SU-DHL-6 (cell line): Measurements from ENCODE around the gene PLEKHM2.

Experiments
- H2AFZ ChIP-seq: fragments of 200-600 bp; sonication (generic); 2 replicates; pipeline ENCODE4 v1.6.1; 2014; ENCODE audit warnings: low read depth, mild to moderate bottlenecking, moderate library complexity, mixed read lengths, antibody characterized with exemption, low read length; ENCODE audit not compliant: severe bottlenecking
- H3F3A ChIP-seq: fragments of 200-600 bp; shearing (Covaris generic); 2 replicates; pipeline ENCODE4 v1.6.0; 2016; ENCODE audit warnings: antibody characterized with exemption, mild to moderate bottlenecking; ENCODE audit not compliant: insufficient read depth
- H3K27ac ChIP-seq: fragments of 200-600 bp; sonication (generic); 2 replicates; pipeline ENCODE4 v1.5.1; 2016; ENCODE audit warnings: low read depth, mild to moderate bottlenecking, low read length, moderate library complexity, mixed read lengths
- H3K27me3 ChIP-seq: fragments of 200-600 bp; sonication (generic), shearing (Covaris generic); 2 replicates; pipeline ENCODE4 v1.6.0; 2014; ENCODE audit warnings: mild to moderate bottlenecking, low read length
- H3K36me3 ChIP-seq: fragments of 200-600 bp; sonication (generic); 2 replicates; pipeline ENCODE4 v1.6.1; 2014; ENCODE audit warnings: mild to moderate bottlenecking, low read length, mixed read lengths
- H3K4me2 ChIP-seq: fragments of 300-600, 200-600 bp; shearing (Covaris generic), sonication (generic); 2 replicates; pipeline ENCODE4 v1.6.0; 2014; ENCODE audit warnings: low read length, low read depth, mild to moderate bottlenecking; ENCODE audit not compliant: poor library complexity, severe bottlenecking
- H3K4me3 ChIP-seq: fragments of 200-600 bp; sonication (generic); 2 replicates; pipeline ENCODE4 v1.5.1; 2014; ENCODE audit warnings: antibody characterized with exemption, low read length, mild to moderate bottlenecking, mixed read lengths; ENCODE audit not compliant: insufficient read depth, poor library complexity, severe bottlenecking
- H3K79me2 ChIP-seq: fragments of 200-600 bp; sonication (generic); 2 replicates; pipeline ENCODE4 v1.6.1; 2014; ENCODE audit warnings: mild to moderate bottlenecking, low read length, moderate library complexity; ENCODE audit not compliant: insufficient read depth
- H3K9ac ChIP-seq: fragments of 200-600 bp; sonication (generic); 2 replicates; pipeline ENCODE4 v1.7.0; 2014; ENCODE audit warnings: mild to moderate bottlenecking, low read length
- H3K9me2 ChIP-seq: fragments of 200-600 bp; sonication (generic); replicated peaks from 2 replicates; pipeline ENCODE4 v1.6.1; 2014; ENCODE audit warnings: low read length; ENCODE audit not compliant: insufficient read depth
- H3K9me3 ChIP-seq: fragments of 200-600 bp; sonication (generic); 2 replicates; pipeline ENCODE4 v1.6.1; 2014; ENCODE audit warnings: low read length, mixed read lengths; ENCODE audit not compliant: insufficient read depth
- H4K20me1 ChIP-seq: fragments of 200-600 bp; sonication (generic); 2 replicates; pipeline ENCODE4 v1.6.1; 2014; ENCODE audit warnings: low read depth, mild to moderate bottlenecking, antibody characterized with exemption, low read length, moderate library complexity, mixed read lengths
- EZH2phosphoT487 ChIP-seq: fragments of 200-600 bp; sonication (generic), shearing (Covaris generic); conservative IDR thresholded peaks from 2 replicates; pipeline ENCODE4 v1.6.1; 2018; ENCODE audit warnings: mild to moderate bottlenecking, antibody characterized with exemption, low read length, moderate library complexity, mixed read lengths
- TF ChIP-seq, protein P1 (sequence below): fragments of 200-600 bp; sonication (generic); IDR thresholded peaks from one replicate; pipeline ENCODE4 v1.5.1; 2017; ENCODE audit warnings: antibody characterized with exemption, mild to moderate bottlenecking, low read length, moderate library complexity; ENCODE audit not compliant: insufficient read depth, poor library complexity, severe bottlenecking

The PLEKHM2 gene

DNA sequence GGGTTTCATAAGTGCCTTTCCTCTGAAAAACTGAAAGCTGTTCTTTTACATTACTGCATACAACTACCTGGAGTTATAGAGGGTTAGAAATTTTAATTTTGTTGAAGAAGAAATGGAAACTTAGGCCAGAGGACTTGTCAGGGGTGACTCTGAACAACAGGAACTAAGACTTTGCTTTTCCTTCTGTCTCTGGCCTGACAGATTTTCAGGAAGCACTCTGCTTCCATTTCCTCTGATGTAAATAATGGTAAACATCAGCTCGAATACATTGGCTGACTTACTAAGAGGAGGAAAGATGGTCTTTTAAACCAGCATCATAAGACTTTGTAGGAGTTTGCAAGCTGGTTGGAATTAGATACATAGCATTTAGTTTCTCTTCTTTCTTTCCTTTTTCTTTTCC, 27.1 kb upstream of the PLEKHM2 start:
- H3K4me3 ChIP-seq, result no peak overlapping the region
- no peak overlapping the region for H3K27ac ChIP-seq
- H3F3A ChIP-seq, result no peaks in the 10 kb centered on the region
- TF ChIP-seq EZH2phosphoT487, result no peak
- TF ChIP-seq, protein P1, sequence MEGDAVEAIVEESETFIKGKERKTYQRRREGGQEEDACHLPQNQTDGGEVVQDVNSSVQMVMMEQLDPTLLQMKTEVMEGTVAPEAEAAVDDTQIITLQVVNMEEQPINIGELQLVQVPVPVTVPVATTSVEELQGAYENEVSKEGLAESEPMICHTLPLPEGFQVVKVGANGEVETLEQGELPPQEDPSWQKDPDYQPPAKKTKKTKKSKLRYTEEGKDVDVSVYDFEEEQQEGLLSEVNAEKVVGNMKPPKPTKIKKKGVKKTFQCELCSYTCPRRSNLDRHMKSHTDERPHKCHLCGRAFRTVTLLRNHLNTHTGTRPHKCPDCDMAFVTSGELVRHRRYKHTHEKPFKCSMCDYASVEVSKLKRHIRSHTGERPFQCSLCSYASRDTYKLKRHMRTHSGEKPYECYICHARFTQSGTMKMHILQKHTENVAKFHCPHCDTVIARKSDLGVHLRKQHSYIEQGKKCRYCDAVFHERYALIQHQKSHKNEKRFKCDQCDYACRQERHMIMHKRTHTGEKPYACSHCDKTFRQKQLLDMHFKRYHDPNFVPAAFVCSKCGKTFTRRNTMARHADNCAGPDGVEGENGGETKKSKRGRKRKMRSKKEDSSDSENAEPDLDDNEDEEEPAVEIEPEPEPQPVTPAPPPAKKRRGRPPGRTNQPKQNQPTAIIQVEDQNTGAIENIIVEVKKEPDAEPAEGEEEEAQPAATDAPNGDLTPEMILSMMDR, result no peak
- no peak overlapping the region for H3K9ac ChIP-seq
- no peaks in the 10 kb centered on the region for H3K27me3 ChIP-seq
- no peaks in the 10 kb centered on the region for H3K9me2 ChIP-seq
- no peak overlapping the region for H3K4me2 ChIP-seq
- H4K20me1 ChIP-seq, result no peaks in the 10 kb centered on the region
- H3K79me2 ChIP-seq, result no peaks in the 10 kb centered on the region; the same call in 1 of the 2 replicates
- no peak overlapping the region for H2AFZ ChIP-seq
- peaks cover 57% of the 10 kb centered on the region for H3K36me3 ChIP-seq
- H3K9me3 ChIP-seq, result no peaks in the 10 kb centered on the region

DNA sequence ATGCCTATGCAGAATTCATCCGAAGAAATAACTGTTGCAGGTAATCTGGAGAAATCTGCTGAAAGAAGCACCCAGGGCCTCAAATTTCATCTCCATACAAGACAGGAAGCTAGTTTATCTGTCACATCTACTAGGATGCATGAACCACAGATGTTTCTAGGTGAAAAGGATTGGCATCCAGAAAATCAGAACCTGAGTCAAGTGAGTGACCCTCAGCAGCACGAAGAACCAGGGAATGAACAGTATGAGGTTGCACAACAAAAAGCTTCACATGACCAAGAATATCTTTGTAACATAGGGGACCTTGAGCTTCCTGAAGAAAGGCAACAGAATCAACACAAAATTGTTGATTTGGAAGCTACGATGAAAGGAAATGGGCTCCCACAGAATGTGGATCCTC, 24.0 kb upstream of the PLEKHM2 start:
- Histone ChIP-seq H3K36me3 (peaks cover 49% of the 10 kb centered on the region), H3K4me2 (no peak overlapping the region), H3F3A (no peaks in the 10 kb centered on the region), H3K4me3 (no peak overlapping the region), H3K27me3 (no peaks in the 10 kb centered on the region), H3K9ac (no peak overlapping the region), H3K9me2 (no peaks in the 10 kb centered on the region), H4K20me1 (no peaks in the 10 kb centered on the region), H3K27ac (no peak overlapping the region), H2AFZ (no peak overlapping the region), H3K79me2 (no peaks in the 10 kb centered on the region; the same call in 1 of the 2 replicates), H3K9me3 (no peaks in the 10 kb centered on the region)
- TF ChIP-seq, protein P1, result no peak
- no peak for TF ChIP-seq EZH2phosphoT487

DNA sequence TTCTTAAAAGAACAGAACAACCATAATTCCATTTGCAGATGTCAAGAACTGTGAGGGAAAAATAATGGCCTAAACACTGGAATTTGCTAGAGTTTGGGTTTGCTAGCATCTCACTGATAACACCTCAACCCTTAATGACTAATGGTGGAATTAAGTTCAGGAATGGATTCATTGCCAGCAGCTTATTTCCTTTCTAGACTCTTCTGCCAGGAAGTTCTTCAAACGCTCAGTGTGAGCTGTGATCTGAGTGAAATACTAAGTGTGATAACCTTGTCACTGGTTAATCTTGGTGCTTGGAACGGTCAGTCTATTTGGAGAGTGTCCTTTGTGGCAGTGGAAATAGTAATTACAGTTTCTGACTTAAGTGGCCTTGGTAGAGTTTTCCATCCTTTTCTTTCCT, 21.6 kb upstream of the PLEKHM2 start:
- Histone ChIP-seq H3K36me3 (peaks cover 34% of the 10 kb centered on the region; the same call in 1 of the 2 replicates), H2AFZ (no peak overlapping the region), H3K9me3 (no peaks in the 10 kb centered on the region), H3K9ac (no peak overlapping the region), H3K27ac (no peak overlapping the region), H3K9me2 (no peaks in the 10 kb centered on the region), H3K4me3 (no peak overlapping the region), H3K4me2 (no peak overlapping the region), H4K20me1 (no peaks in the 10 kb centered on the region), H3K27me3 (no peaks in the 10 kb centered on the region), H3K79me2 (no peaks in the 10 kb centered on the region; the same call in 1 of the 2 replicates), H3F3A (no peaks in the 10 kb centered on the region)
- TF ChIP-seq EZH2phosphoT487, result no peak
- TF ChIP-seq, protein P1, result no peak
